Astrocyte (in vitro differentiated cells and primary cell): ENCODE measurements around the gene CELF4. TPM values are rescaled to one million over a fixed set of nuclear protein-coding genes. Genes with fewer than 3 reads are reported as not detected.

Experiments
- DNase-seq: peaks from one replicate; pipeline ENCODE4 v3.0.0-alpha.2; 2010; ENCODE audit warnings: low read depth
- FAIRE-seq: peaks from 2 replicates; lab custom pipeline; 2011; peaks lifted over from hg19 to GRCh38; lab: Jason Lieb, UNC
- H2AFZ ChIP-seq: 2 replicates; pipeline ENCODE4 v1.6.0; 2012; ENCODE audit warnings: low read depth, low read length, inconsistent platforms
- H3K27ac ChIP-seq: 2 replicates; pipeline ENCODE4 v1.5.1; 2011; ENCODE audit warnings: low read depth, low read length, inconsistent platforms
- H3K27me3 ChIP-seq: 2 replicates; pipeline ENCODE4 v1.6.0; 2011; ENCODE audit warnings: low read length, inconsistent platforms; ENCODE audit not compliant: insufficient read depth
- H3K36me3 ChIP-seq: 2 replicates; pipeline ENCODE4 v1.5.1; 2011; ENCODE audit warnings: low read length, inconsistent platforms; ENCODE audit not compliant: insufficient read depth
- H3K4me1 ChIP-seq: 2 replicates; pipeline ENCODE4 v1.5.1; 2011; ENCODE audit warnings: low read length, inconsistent platforms; ENCODE audit not compliant: insufficient read depth
- H3K4me2 ChIP-seq: 2 replicates; pipeline ENCODE4 v1.6.0; 2012; ENCODE audit warnings: low read length, inconsistent platforms
- H3K4me3 ChIP-seq: 2 replicates; pipeline ENCODE4 v1.5.1; 2011; ENCODE audit warnings: low read depth, mild to moderate bottlenecking, low read length, inconsistent platforms; ENCODE audit not compliant: insufficient read depth
- H3K79me2 ChIP-seq: 2 replicates; pipeline ENCODE4 v1.6.0; 2012; ENCODE audit warnings: mild to moderate bottlenecking, low read length, inconsistent platforms; ENCODE audit not compliant: insufficient read depth
- H3K9ac ChIP-seq: 2 replicates; pipeline ENCODE4 v1.6.0; 2012; ENCODE audit warnings: mild to moderate bottlenecking, low read length, inconsistent platforms
- H3K9me3 ChIP-seq: 2 replicates; pipeline ENCODE4 v1.5.1; 2012; ENCODE audit warnings: low read depth, mild to moderate bottlenecking, low read length, inconsistent platforms; ENCODE audit not compliant: insufficient read depth
- H4K20me1 ChIP-seq: 2 replicates; pipeline ENCODE4 v1.6.0; 2012; ENCODE audit warnings: low read length, inconsistent platforms; ENCODE audit not compliant: insufficient read depth
- H3K27ac Mint-ChIP-seq: one replicate; pipeline ENCODE4 v1.8.0; 2021; ENCODE audit warnings: mild to moderate bottlenecking, mixed read lengths; ENCODE audit not compliant: unreplicated experiment
- H3K27me3 Mint-ChIP-seq: one replicate; pipeline ENCODE4 v1.8.0; 2021; ENCODE audit warnings: low read depth, mixed read lengths; ENCODE audit not compliant: unreplicated experiment
- H3K36me3 Mint-ChIP-seq: one replicate; pipeline ENCODE4 v1.8.0; 2021; ENCODE audit warnings: low read depth, mixed read lengths; ENCODE audit not compliant: unreplicated experiment
- H3K4me1 Mint-ChIP-seq: one replicate; pipeline ENCODE4 v1.8.0; 2021; ENCODE audit warnings: low read depth, mixed read lengths; ENCODE audit not compliant: unreplicated experiment
- H3K4me3 Mint-ChIP-seq: one replicate; pipeline ENCODE4 v1.8.0; 2021; ENCODE audit warnings: mild to moderate bottlenecking, moderate library complexity, mixed read lengths; ENCODE audit not compliant: unreplicated experiment
- H3K9me3 Mint-ChIP-seq: one replicate; pipeline ENCODE4 v1.8.0; 2021; ENCODE audit warnings: mild to moderate bottlenecking, mixed read lengths; ENCODE audit not compliant: unreplicated experiment
- CTCF ChIP-seq: IDR thresholded peaks from 2 replicates; pipeline ENCODE4 v1.5.1; 2011; ENCODE audit warnings: low read depth, mild to moderate bottlenecking, inconsistent platforms, low read length, moderate library complexity; ENCODE audit not compliant: insufficient read depth
- EZH2 ChIP-seq: IDR thresholded peaks from 2 replicates; pipeline ENCODE4 v1.6.1; 2012; ENCODE audit warnings: mild to moderate bottlenecking, low read length, inconsistent platforms; ENCODE audit not compliant: insufficient read depth
- total RNA-seq: library from RNA; stranded (reverse); gene quantifications from 2 replicates; pipeline ENCODE4 v1.2.1, GENCODE V29; 2021

CELF4 gene
- total RNA-seq, 1 donor from 2014 or later: 0.16 TPM

- H3K27me3 Mint-ChIP-seq: peaks cover 48% of the 10 kb centered on the region
- no peaks in the 10 kb centered on the region for H3K9me3 Mint-ChIP-seq
- no peaks in the 10 kb centered on the region for H3K36me3 ChIP-seq
- H2AFZ ChIP-seq: no peak overlapping the region
- no peak overlapping the region for H3K4me2 ChIP-seq
- H3K27ac ChIP-seq: no peak overlapping the region
- H3K27me3 ChIP-seq: no peaks in the 10 kb centered on the region
- no peak overlapping the region for H3K9ac ChIP-seq
- H3K79me2 ChIP-seq: no peaks in the 10 kb centered on the region
- no peak for FAIRE-seq
- H3K4me3 ChIP-seq: no peak overlapping the region
- peak; percentile 15 for DNase-seq
- peaks cover 19% of the 10 kb centered on the region for H3K4me1 Mint-ChIP-seq
- no peaks in the 10 kb centered on the region for H3K4me1 ChIP-seq
- H3K9me3 ChIP-seq: no peaks in the 10 kb centered on the region
- H4K20me1 ChIP-seq: no peaks in the 10 kb centered on the region
- H3K4me3 Mint-ChIP-seq: no peak overlapping the region
- no peak for TF ChIP-seq CTCF
- no peak for TF ChIP-seq EZH2
- H3K36me3 Mint-ChIP-seq: peaks cover 1% of the 10 kb centered on the region
- peak overlapping the region; percentile 34 for H3K27ac Mint-ChIP-seq
Measured at GRCh38 chr18:37435996-37436395, 129.6 kb downstream of the CELF4 start.

DNA sequence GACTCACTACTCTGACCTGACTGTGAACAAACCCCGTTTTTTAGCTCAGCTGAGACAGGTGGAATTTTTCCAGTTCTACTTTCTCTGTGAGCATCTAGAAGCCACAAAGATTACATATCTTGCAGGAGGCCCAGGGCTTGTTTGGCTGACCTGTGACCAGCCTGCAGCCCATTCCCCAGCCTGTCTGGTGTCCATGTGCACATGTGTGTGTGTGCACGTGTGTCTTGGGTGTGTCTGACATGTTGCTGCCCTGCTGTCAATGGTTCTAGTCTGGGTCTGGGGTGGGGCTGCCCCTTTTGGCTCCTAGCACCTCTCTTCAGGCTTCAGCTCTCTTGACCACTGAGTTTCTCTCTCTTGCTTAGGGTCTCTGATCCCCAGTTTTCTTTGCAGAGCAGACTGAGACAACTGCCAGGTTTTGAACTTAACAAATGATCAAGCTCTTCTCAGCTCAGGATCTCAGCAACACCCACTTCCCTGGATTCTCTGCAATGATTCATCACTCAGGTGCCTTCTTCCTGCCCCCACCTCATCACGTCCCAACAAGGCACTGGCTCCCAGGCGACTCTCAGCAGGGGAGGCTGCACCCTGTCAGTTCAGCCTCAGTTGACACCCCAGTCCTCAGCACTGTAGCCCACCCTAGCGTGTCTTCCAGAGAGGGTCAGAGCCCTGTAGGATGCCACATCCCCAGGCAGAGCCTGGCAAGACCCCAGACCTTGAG lies 130.3 kb downstream of the CELF4 start:
- Mint-ChIP-seq H3K27me3 (peaks cover 42% of the 10 kb centered on the region), H3K9me3 (no peaks in the 10 kb centered on the region), H3K4me1 (peaks cover 17% of the 10 kb centered on the region), H3K4me3 (peak overlapping the region; percentile 3), H3K27ac (peak overlapping the region; percentile 34), H3K36me3 (peaks cover 1% of the 10 kb centered on the region)
- Histone ChIP-seq H4K20me1 (no peaks in the 10 kb centered on the region), H3K79me2 (no peaks in the 10 kb centered on the region), H3K4me3 (no peak overlapping the region), H3K36me3 (no peaks in the 10 kb centered on the region), H3K27ac (no peak overlapping the region), H3K4me1 (no peaks in the 10 kb centered on the region), H3K9ac (no peak overlapping the region), H3K4me2 (no peak overlapping the region), H3K27me3 (no peaks in the 10 kb centered on the region), H3K9me3 (no peaks in the 10 kb centered on the region), H2AFZ (no peak overlapping the region)
- TF ChIP-seq CTCF (no peak), EZH2 (no peak)
- DNase-seq (no peak), FAIRE-seq (no peak)
